Measurements from ENCODE around the gene FAM20A. TPM values are rescaled to one million over a fixed set of nuclear protein-coding genes. Genes with fewer than 3 reads are reported as not detected.
"Not testable (repeated sequence)": the region's sequence is repeated elsewhere in the genome, so short reads cannot be mapped to it uniquely, and the experiment has no call there.

Gene FAM20A
- total RNA-seq, 1 donor from 2014 or later: 5.2 TPM

DNA sequence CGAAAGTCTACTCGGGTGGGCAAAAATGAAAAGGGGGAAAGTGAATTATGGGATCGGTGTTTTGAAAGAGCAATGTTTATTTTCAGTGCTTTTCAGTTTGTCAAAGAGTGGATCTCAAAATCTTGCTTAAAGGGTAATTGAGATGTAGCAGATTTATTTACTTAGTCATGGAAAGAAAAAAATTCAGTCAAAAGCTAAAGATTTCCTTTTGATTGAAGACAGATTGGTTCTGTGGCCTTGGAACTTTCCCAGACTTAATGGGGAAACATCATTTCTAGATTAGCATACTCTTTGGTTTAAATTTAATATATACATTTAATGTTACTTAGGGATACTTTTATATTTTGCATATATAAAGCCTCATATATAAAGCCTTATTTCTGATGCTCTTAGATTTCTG lies 68.3 kb downstream of the FAM20A start:
- H3K27me3 ChIP-seq (ENCODE audit: control insufficient read depth in 3 of 3, insufficient read depth in 3 of 3, low read length in 3 of 3): no peaks in the 10 kb centered on the region
- H3K36me3 ChIP-seq (ENCODE audit: control insufficient read depth in 3 of 3, insufficient read depth in 3 of 3, low read length in 3 of 3): peaks cover 38 to 69% (median 63%) of the 10 kb centered on the region in 3 donors
- no peak overlapping the region for H3K27ac ChIP-seq (ENCODE audit: low read depth, low read length)
- no peak overlapping the region for H3K4me3 ChIP-seq (ENCODE audit: low read length in 3 of 3)
- no peak overlapping the region for H3K9ac ChIP-seq (ENCODE audit: low read depth in 1 of 3, low read length in 3 of 3)
- peaks cover 7 to 10% (median 8%) of the 10 kb centered on the region in 3 donors for H3K4me1 ChIP-seq (ENCODE audit: control insufficient read depth in 3 of 3, insufficient read depth in 3 of 3, low read length in 3 of 3)
- H3K9me3 ChIP-seq (ENCODE audit: control insufficient read depth in 3 of 3, low read length in 3 of 3): no peaks in the 10 kb centered on the region

DNA sequence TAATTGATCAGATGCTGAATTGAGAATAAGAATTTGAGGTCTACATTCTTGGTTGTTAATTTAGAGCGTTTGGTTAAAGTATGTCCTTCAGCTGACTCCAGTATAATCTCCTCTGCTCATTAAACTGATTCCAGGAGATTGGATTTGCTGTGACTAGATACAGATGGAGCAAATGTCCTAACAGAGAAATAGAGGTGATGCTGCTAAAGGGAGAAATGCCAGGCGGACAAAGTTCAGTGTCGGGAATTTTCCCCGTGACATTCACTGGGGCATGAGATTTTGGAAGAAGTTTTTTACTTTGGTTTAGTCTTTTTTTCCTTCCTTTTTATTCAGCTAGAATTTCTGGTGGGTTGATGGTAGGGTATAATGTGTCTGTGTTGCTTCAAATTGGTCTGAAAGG lies 69.9 kb downstream of the FAM20A start:
- Histone ChIP-seq H3K4me1 (ENCODE audit: control insufficient read depth in 3 of 3, insufficient read depth in 3 of 3, low read length in 3 of 3) (no peaks in the 10 kb centered on the region), H3K27ac (ENCODE audit: low read depth, low read length) (no peak overlapping the region), H3K27me3 (ENCODE audit: control insufficient read depth in 3 of 3, insufficient read depth in 3 of 3, low read length in 3 of 3) (no peaks in the 10 kb centered on the region), H3K9ac (ENCODE audit: low read depth in 1 of 3, low read length in 3 of 3) (no peak overlapping the region), H3K36me3 (ENCODE audit: control insufficient read depth in 3 of 3, insufficient read depth in 3 of 3, low read length in 3 of 3) (peaks cover 32 to 70% (median 68%) of the 10 kb centered on the region in 3 donors), H3K4me3 (ENCODE audit: low read length in 3 of 3) (no peak overlapping the region), H3K9me3 (ENCODE audit: control insufficient read depth in 3 of 3, low read length in 3 of 3) (no peaks in the 10 kb centered on the region)

DNA sequence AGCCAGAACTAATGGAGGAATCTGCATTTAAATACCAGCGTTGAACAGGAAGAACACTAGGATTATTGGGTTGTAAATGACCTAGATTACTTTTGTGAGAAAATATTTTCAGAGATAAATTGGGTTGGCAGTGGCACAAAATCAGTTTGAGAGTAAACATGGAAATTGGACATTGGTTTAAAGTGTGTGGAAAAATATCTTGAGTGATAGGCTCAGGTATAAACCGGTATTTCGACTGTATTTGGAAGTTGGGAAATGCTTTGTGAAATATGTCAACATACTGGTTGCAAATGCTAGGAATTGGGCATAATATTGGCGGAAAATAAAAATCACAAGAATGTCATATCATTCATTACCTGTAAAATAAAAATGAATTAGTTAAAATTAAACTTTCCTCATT lies 73.9 kb downstream of the FAM20A start:
- Histone ChIP-seq H3K4me3 (ENCODE audit: low read length in 3 of 3) (no peak overlapping the region), H3K9me3 (ENCODE audit: control insufficient read depth in 3 of 3, low read length in 3 of 3) (no peaks in the 10 kb centered on the region), H3K27me3 (ENCODE audit: control insufficient read depth in 3 of 3, insufficient read depth in 3 of 3, low read length in 3 of 3) (no peaks in the 10 kb centered on the region), H3K4me1 (ENCODE audit: control insufficient read depth in 3 of 3, insufficient read depth in 3 of 3, low read length in 3 of 3) (peaks cover 0 to 4% (median 2%) of the 10 kb centered on the region in 3 donors), H3K36me3 (ENCODE audit: control insufficient read depth in 3 of 3, insufficient read depth in 3 of 3, low read length in 3 of 3) (peaks cover 44 to 81% (median 75%) of the 10 kb centered on the region in 3 donors), H3K9ac (ENCODE audit: low read depth in 1 of 3, low read length in 3 of 3) (no peak overlapping the region), H3K27ac (ENCODE audit: low read depth, low read length) (no peak overlapping the region)

DNA sequence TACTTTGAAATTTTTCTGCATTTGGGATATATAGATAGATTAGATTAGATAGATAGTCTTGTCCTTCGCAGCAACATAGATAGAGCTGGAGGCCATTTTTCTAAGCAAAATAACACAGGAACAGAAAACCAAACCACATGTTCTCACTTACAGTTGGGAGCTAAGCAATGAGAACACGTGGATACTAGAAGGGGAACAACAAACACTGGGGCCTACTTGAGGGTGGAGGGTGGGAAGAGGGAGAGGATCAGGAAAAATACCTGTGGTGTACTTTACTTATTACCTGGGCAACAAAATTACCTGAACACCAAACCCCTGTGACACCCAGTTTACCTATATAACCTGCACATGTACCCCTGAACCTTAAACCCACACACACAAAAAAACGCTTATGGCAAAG lies 74.6 kb downstream of the FAM20A start:
- Histone ChIP-seq H3K4me3 (ENCODE audit: low read length in 3 of 3) (no peak overlapping the region), H3K9ac (ENCODE audit: low read depth in 1 of 3, low read length in 3 of 3) (no peak overlapping the region), H3K9me3 (ENCODE audit: control insufficient read depth in 3 of 3, low read length in 3 of 3) (no peaks in the 10 kb centered on the region), H3K36me3 (ENCODE audit: control insufficient read depth in 3 of 3, insufficient read depth in 3 of 3, low read length in 3 of 3) (peaks cover 44 to 81% (median 75%) of the 10 kb centered on the region in 3 donors), H3K27me3 (ENCODE audit: control insufficient read depth in 3 of 3, insufficient read depth in 3 of 3, low read length in 3 of 3) (no peaks in the 10 kb centered on the region), H3K27ac (ENCODE audit: low read depth, low read length) (no peak overlapping the region), H3K4me1 (ENCODE audit: control insufficient read depth in 3 of 3, insufficient read depth in 3 of 3, low read length in 3 of 3) (peaks cover 0 to 6% (median 4%) of the 10 kb centered on the region in 3 donors)

DNA sequence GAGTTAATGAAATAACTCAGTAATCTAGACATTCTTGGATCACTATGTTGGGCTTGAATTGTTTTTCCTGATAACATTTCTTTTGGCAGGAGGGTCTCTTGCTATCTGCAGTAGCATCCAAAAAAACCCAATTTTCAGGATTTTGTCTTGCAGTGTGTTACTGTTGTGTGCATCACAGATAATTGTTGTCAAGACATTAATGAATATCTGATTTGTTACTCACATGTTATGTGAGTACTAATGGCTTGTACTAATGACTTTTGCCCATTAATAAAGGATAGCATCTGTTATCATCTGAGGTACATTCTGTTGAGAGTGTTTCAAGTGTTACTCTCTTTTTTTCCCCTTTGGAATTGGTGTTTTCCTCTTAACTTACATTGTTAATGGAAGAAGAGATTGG lies 78.9 kb downstream of the FAM20A start:
- Histone ChIP-seq H3K4me3 (ENCODE audit: low read length in 3 of 3) (no peak overlapping the region), H3K36me3 (ENCODE audit: control insufficient read depth in 3 of 3, insufficient read depth in 3 of 3, low read length in 3 of 3) (peaks cover 20 to 55% (median 46%) of the 10 kb centered on the region in 3 donors), H3K9me3 (ENCODE audit: control insufficient read depth in 3 of 3, low read length in 3 of 3) (no peaks in the 10 kb centered on the region), H3K4me1 (ENCODE audit: control insufficient read depth in 3 of 3, insufficient read depth in 3 of 3, low read length in 3 of 3) (peaks cover 21 to 34% (median 32%) of the 10 kb centered on the region in 3 donors), H3K27ac (ENCODE audit: low read depth, low read length) (no peak overlapping the region), H3K27me3 (ENCODE audit: control insufficient read depth in 3 of 3, insufficient read depth in 3 of 3, low read length in 3 of 3) (no peaks in the 10 kb centered on the region), H3K9ac (ENCODE audit: low read depth in 1 of 3, low read length in 3 of 3) (no peak overlapping the region)

DNA sequence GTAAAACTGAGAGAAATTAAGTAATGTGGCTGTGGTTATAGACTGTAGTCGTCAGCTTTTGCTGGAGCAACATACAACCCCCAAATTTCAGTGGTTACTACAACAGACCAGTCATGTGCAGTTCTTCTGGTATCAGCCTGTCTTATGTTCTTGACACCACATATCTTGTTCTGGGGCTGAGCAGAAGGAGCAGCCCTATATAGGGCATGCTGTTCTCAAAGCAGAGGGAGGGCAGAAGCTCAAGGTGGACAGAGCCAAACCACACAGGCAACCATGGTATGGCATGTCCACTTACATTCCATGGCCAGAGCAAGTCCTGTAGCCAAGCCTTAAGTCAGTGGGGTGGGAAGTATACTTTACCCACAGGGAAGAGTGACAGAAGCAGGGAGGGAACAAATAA lies 81.3 kb downstream of the FAM20A start:
- peak overlapping the region; percentile 65 for H3K27ac ChIP-seq (ENCODE audit: low read depth, low read length)
- H3K4me1 ChIP-seq (ENCODE audit: control insufficient read depth in 3 of 3, insufficient read depth in 3 of 3, low read length in 3 of 3): peaks cover 29 to 52% (median 48%) of the 10 kb centered on the region in 3 donors
- no peaks in the 10 kb centered on the region for H3K27me3 ChIP-seq (ENCODE audit: control insufficient read depth in 3 of 3, insufficient read depth in 3 of 3, low read length in 3 of 3)

DNA sequence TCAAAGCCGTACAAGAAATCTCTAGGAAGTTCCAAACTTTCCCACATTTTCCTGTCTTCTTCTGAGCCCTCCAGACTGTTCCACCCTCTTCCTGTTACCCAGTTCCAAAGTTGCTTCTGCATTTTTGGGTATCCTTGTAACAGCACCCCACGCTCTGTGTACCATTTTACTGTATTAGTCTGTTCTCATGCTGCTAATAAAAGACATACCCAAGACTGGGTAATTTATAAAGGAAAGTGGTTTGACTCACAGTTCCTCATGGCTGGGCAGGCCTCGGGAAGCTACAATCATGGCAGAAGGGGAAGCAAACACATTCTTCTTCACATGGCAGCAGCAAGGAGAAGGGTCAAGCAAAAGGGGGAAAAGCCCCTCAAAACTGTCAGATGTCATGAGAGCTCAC lies 82.1 kb downstream of the FAM20A start:
- Histone ChIP-seq H3K27ac (ENCODE audit: low read depth, low read length) (peak overlapping the region; percentile 65), H3K36me3 (ENCODE audit: control insufficient read depth in 3 of 3, insufficient read depth in 3 of 3, low read length in 3 of 3) (peaks cover 6 to 31% (median 24%) of the 10 kb centered on the region in 3 donors), H3K4me1 (ENCODE audit: control insufficient read depth in 3 of 3, insufficient read depth in 3 of 3, low read length in 3 of 3) (peaks cover 38 to 60% (median 55%) of the 10 kb centered on the region in 3 donors)
- H3K9me3 ChIP-seq (ENCODE audit: control insufficient read depth in 3 of 3, low read length in 3 of 3); H3K9ac ChIP-seq (ENCODE audit: low read depth in 1 of 3, low read length in 3 of 3); H3K27me3 ChIP-seq (ENCODE audit: control insufficient read depth in 3 of 3, insufficient read depth in 3 of 3, low read length in 3 of 3); H3K4me3 ChIP-seq (ENCODE audit: low read length in 3 of 3): not testable (repeated sequence)

More for the DNA sequence above, 81.3 kb downstream of the FAM20A start:
- Histone ChIP-seq H3K9ac (ENCODE audit: low read depth in 1 of 3, low read length in 3 of 3) (no peak overlapping the region), H3K9me3 (ENCODE audit: control insufficient read depth in 3 of 3, low read length in 3 of 3) (no peaks in the 10 kb centered on the region), H3K4me3 (ENCODE audit: low read length in 3 of 3) (peak overlapping the region in 2 of 3 donors; percentile 15 to 30), H3K36me3 (ENCODE audit: control insufficient read depth in 3 of 3, insufficient read depth in 3 of 3, low read length in 3 of 3) (peaks cover 8 to 35% (median 28%) of the 10 kb centered on the region in 3 donors)

DNA sequence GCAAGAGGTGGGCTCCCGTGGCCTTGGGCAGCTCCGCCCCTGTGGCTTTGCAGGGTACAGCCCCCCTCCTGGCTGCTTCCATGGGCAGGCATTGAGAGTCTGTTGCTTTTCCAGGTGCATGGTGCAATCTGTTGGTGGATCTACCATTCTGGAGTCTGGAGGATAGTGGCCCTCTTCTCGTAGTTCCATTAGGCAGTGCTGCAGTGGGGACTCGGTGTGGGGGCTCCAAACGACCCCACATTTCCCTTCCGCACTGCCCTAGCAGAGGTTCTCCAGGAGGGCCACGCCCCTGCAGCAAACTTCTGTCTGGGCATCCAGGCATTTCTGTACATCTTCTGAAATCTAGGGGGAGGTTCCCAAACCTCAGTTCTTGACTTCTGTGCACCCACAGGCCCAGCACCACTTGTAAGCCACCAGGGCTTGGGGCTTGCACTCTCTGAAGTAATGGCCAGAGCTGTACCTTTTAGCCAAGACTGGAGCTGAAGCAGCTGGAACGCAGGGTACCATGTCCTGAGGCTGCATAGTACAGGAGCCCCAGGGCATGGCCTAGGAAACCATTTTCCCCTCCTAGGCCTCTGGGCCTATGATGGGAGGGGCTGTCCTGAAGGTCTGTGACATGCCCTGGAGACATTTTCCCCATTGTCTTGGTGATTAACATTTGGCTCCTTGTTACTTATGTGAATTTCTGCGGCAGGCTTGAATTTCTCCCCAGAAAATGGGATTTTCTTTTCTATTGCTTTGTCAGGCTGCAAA lies 82.9 kb downstream of the FAM20A start:
- no peak overlapping the region for H3K27ac ChIP-seq (ENCODE audit: low read depth, low read length)
- H3K9me3 ChIP-seq (ENCODE audit: control insufficient read depth in 3 of 3, low read length in 3 of 3): no peaks in the 10 kb centered on the region
- H3K36me3 ChIP-seq (ENCODE audit: control insufficient read depth in 3 of 3, insufficient read depth in 3 of 3, low read length in 3 of 3): peaks cover 4 to 24% (median 16%) of the 10 kb centered on the region in 3 donors
- H3K27me3 ChIP-seq (ENCODE audit: control insufficient read depth in 3 of 3, insufficient read depth in 3 of 3, low read length in 3 of 3): no peaks in the 10 kb centered on the region
- peaks cover 41 to 65% (median 55%) of the 10 kb centered on the region in 3 donors for H3K4me1 ChIP-seq (ENCODE audit: control insufficient read depth in 3 of 3, insufficient read depth in 3 of 3, low read length in 3 of 3)
- no peak overlapping the region for H3K4me3 ChIP-seq (ENCODE audit: low read length in 3 of 3)
- no peak overlapping the region for H3K9ac ChIP-seq (ENCODE audit: low read depth in 1 of 3, low read length in 3 of 3)

DNA sequence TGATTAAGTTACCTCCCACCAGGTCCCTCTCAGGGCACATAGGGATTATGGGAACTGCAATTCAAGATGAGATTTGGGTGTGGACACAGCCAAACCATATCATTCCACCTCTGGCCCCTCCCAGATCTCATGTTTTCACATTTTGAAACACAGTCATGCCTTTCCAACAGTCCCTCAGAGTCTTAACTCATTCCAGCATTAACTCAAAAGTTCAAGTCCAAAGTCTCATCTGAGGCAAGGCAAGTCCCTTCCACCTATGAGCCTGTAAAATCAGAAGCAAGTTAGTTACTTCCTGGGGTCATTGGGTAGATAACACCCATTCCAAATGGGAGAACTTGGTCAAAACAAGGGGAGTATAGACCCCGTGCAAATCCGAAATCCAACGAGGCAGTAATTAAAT lies 83.6 kb downstream of the FAM20A start:
- peaks cover 41 to 65% (median 54%) of the 10 kb centered on the region in 3 donors for H3K4me1 ChIP-seq (ENCODE audit: control insufficient read depth in 3 of 3, insufficient read depth in 3 of 3, low read length in 3 of 3)
- not testable (repeated sequence) for H3K27me3 ChIP-seq (ENCODE audit: control insufficient read depth in 3 of 3, insufficient read depth in 3 of 3, low read length in 3 of 3); H3K9ac ChIP-seq (ENCODE audit: low read depth in 1 of 3, low read length in 3 of 3); H3K4me3 ChIP-seq (ENCODE audit: low read length in 3 of 3); H3K9me3 ChIP-seq (ENCODE audit: control insufficient read depth in 3 of 3, low read length in 3 of 3)
- peak overlapping the region; percentile 23 for H3K27ac ChIP-seq (ENCODE audit: low read depth, low read length)
- peaks cover 4 to 18% (median 16%) of the 10 kb centered on the region in 3 donors for H3K36me3 ChIP-seq (ENCODE audit: control insufficient read depth in 3 of 3, insufficient read depth in 3 of 3, low read length in 3 of 3)

DNA sequence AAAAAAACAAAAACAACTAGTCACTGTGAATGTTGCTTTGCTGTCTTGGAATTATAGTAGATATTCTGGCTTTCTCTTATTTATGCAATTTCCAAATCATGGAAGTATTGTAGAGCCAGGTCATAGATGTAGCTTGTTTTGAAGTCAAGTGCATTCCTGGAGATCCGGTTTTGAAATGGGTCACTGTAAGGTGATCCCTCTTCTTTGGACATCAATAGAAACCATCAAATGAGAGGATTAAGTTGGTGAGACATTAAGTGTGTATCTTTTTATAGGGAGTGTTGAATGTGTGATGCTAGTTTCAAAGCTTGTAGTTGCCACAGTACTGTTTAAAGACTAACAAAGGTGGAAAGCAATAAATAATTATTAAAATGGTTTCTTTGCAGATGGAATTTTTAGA lies 84.4 kb downstream of the FAM20A start:
- peaks cover 45 to 61% (median 53%) of the 10 kb centered on the region in 3 donors for H3K4me1 ChIP-seq (ENCODE audit: control insufficient read depth in 3 of 3, insufficient read depth in 3 of 3, low read length in 3 of 3)
- H3K9me3 ChIP-seq (ENCODE audit: control insufficient read depth in 3 of 3, low read length in 3 of 3): no peaks in the 10 kb centered on the region
- H3K9ac ChIP-seq (ENCODE audit: low read depth in 1 of 3, low read length in 3 of 3): peak overlapping the region in 1 of 3 donors; percentile 53
- H3K36me3 ChIP-seq (ENCODE audit: control insufficient read depth in 3 of 3, insufficient read depth in 3 of 3, low read length in 3 of 3): peaks cover 4 to 16% (median 13%) of the 10 kb centered on the region in 3 donors
- H3K27ac ChIP-seq (ENCODE audit: low read depth, low read length): peak overlapping the region; percentile 23
- H3K27me3 ChIP-seq (ENCODE audit: control insufficient read depth in 3 of 3, insufficient read depth in 3 of 3, low read length in 3 of 3): no peaks in the 10 kb centered on the region
- H3K4me3 ChIP-seq (ENCODE audit: low read length in 3 of 3): no peak overlapping the region
